Measurements from ENCODE around the gene NOVA2. TPM values are rescaled to one million over a fixed set of nuclear protein-coding genes. Genes with fewer than 3 reads are reported as not detected.

The NOVA2 gene
- total RNA-seq, 1 donor from 2014 or later, result 5.0 TPM

DNA sequence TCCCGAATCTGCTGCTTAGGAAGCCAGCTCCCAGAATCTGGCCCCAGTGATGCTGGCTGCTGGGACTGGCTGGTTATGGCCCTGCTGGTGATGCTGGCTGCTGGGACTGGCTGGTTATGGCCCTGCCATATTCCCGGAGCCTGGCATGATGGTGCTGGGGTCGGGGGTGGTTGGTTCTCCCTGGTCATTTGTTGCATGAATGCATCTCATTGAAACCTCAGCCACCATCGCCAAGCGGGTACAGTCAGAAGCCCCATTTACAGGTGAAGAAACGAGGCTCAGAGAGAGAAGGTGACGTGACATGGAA, 47.1 kb upstream of the NOVA2 start:
- TF ChIP-seq, protein P1, sequence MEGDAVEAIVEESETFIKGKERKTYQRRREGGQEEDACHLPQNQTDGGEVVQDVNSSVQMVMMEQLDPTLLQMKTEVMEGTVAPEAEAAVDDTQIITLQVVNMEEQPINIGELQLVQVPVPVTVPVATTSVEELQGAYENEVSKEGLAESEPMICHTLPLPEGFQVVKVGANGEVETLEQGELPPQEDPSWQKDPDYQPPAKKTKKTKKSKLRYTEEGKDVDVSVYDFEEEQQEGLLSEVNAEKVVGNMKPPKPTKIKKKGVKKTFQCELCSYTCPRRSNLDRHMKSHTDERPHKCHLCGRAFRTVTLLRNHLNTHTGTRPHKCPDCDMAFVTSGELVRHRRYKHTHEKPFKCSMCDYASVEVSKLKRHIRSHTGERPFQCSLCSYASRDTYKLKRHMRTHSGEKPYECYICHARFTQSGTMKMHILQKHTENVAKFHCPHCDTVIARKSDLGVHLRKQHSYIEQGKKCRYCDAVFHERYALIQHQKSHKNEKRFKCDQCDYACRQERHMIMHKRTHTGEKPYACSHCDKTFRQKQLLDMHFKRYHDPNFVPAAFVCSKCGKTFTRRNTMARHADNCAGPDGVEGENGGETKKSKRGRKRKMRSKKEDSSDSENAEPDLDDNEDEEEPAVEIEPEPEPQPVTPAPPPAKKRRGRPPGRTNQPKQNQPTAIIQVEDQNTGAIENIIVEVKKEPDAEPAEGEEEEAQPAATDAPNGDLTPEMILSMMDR (conservative IDR thresholded peaks at IDR 0.05), result no peak
- Mint-ChIP-seq H3K4me3 (no peak overlapping the region), H3K27ac (no peak overlapping the region), H3K4me1 (ENCODE audit: unreplicated experiment) (no peaks in the 10 kb centered on the region), H3K9me3 (no peaks in the 10 kb centered on the region), H3K27me3 (peaks cover 6% of the 10 kb centered on the region), H3K36me3 (no peaks in the 10 kb centered on the region)
- DNase-seq (ENCODE audit: extremely low spot score, unreplicated experiment), result no peak

DNA sequence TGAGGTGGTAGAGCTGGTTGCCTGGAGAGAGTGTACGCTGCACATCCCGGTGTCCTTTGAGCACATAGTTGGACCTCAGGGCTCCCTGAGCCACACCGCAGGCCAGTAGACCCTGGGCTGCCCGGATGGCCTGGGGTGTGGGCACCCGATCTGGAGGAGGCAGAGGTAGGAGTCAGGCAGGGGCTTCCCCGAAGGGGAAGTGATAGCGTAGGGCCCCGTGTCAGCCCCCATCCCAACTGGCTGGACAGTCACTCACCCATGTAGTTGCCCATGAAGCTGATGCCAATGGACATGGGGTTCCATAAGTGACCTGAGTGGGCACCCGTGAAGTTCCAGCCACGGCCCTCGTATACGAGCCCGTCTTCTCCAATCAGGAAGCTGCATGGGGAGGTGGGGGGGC, 45.6 kb upstream of the NOVA2 start:
- no peak overlapping the region for H3K4me3 Mint-ChIP-seq
- H3K4me1 Mint-ChIP-seq (ENCODE audit: unreplicated experiment), result peaks cover 5% of the 10 kb centered on the region
- H3K27me3 Mint-ChIP-seq, result peaks cover 16% of the 10 kb centered on the region
- DNase-seq (ENCODE audit: extremely low spot score, unreplicated experiment), result no peak
- H3K9me3 Mint-ChIP-seq, result no peaks in the 10 kb centered on the region
- no peaks in the 10 kb centered on the region for H3K36me3 Mint-ChIP-seq
- H3K27ac Mint-ChIP-seq, result no peak overlapping the region
- TF ChIP-seq, protein P1 (conservative IDR thresholded peaks at IDR 0.05), result no peak

DNA sequence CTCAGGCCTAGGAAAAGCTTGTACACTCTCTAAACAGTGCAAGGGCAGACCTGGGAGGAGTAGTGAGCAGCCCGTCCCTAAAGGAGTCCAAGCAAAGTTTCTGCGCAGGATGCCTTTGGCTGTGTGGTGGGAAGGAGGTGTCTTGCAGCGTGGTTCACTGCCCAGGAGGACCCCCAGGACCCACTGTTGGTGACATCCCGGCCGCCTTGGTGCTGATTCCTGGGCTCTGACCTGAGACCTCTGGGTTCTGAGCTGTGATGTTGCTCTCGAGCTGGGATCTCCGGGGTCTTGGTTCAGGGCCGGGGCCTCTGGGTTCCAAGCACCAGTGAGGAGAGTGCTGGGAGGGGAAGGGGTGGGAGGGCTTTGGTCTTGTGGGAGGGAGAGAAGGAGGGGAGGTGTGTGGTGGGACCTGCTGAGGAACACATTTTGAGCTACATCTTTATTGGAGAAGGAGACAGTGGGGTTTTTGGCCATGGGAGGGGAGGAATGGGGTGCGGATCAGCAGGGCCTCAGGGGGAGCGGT, 45.1 kb upstream of the NOVA2 start:
- H3K4me3 Mint-ChIP-seq, result no peak overlapping the region
- no peaks in the 10 kb centered on the region for H3K36me3 Mint-ChIP-seq
- H3K4me1 Mint-ChIP-seq (ENCODE audit: unreplicated experiment), result peaks cover 6% of the 10 kb centered on the region
- no peak overlapping the region for H3K27ac Mint-ChIP-seq
- H3K27me3 Mint-ChIP-seq, result peaks cover 20% of the 10 kb centered on the region
- DNase-seq (ENCODE audit: extremely low spot score, unreplicated experiment), result no peak
- H3K9me3 Mint-ChIP-seq, result no peaks in the 10 kb centered on the region
- TF ChIP-seq, protein P1 (conservative IDR thresholded peaks at IDR 0.05), result no peak

GRCh38 chr19:46017874-46018675, 44.4 kb upstream of the NOVA2 start:
- peaks cover 6% of the 10 kb centered on the region for H3K4me1 Mint-ChIP-seq (ENCODE audit: unreplicated experiment)
- TF ChIP-seq, protein P1 (conservative IDR thresholded peaks at IDR 0.05), result no peak
- no peaks in the 10 kb centered on the region for H3K9me3 Mint-ChIP-seq
- H3K27ac Mint-ChIP-seq, result no peak overlapping the region
- no peaks in the 10 kb centered on the region for H3K36me3 Mint-ChIP-seq
- no peak for DNase-seq (ENCODE audit: extremely low spot score, unreplicated experiment)
- peaks cover 20% of the 10 kb centered on the region for H3K27me3 Mint-ChIP-seq
- no peak overlapping the region for H3K4me3 Mint-ChIP-seq

DNA sequence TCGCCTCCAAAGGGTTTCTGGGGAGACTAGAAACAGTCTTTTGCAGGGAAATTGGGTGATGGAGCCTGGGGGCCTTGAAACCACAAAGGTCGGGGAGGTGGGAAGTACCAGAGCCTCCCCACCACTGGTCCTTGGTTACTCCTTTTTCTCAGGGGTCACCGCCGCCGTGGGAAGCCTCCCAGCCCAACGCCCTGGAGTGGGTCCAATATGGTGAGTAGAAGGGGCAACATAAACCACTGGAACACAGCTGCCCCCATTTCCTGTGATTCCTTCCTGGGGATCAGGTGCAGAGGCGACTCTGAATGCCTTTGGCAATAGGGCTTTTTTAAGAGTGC, 43.4 kb upstream of the NOVA2 start:
- H3K9me3 Mint-ChIP-seq, result no peaks in the 10 kb centered on the region
- H3K36me3 Mint-ChIP-seq, result no peaks in the 10 kb centered on the region
- no peak for DNase-seq (ENCODE audit: extremely low spot score, unreplicated experiment)
- TF ChIP-seq, protein P1 (conservative IDR thresholded peaks at IDR 0.05), result peak; percentile 56
- no peak overlapping the region for H3K27ac Mint-ChIP-seq
- peaks cover 20% of the 10 kb centered on the region for H3K27me3 Mint-ChIP-seq
- H3K4me3 Mint-ChIP-seq, result peak overlapping the region; percentile 69
- peaks cover 6% of the 10 kb centered on the region for H3K4me1 Mint-ChIP-seq (ENCODE audit: unreplicated experiment)
